ENCODE results near the gene CACNA1F. TPM values are rescaled to one million over a fixed set of nuclear protein-coding genes. Genes with fewer than 3 reads are reported as not detected.

Gene CACNA1F
- total and polyA plus RNA-seq, 10 of the 15 experiments (the other 5 are each of a cell fraction or from before 2014, with no cell fraction given): 0.01 to 0.32 (median 0.05) TPM; not detected in 5

GRCh38 chrX:49249616-49250015, 16.5 kb upstream of the CACNA1F start:
- RAD21 ChIA-PET (ENCODE audit: unreplicated experiment): no interaction called here
- CTCF ChIA-PET: no interaction called here
- no TSS peak for BruUV-seq (replicated peaks)
- intact Hi-C loops (cut with micrococcal nuclease; ENCODE audit: unreplicated experiment): no loop called here
- in situ Hi-C loops (cut with MboI): no loop called here
- H3K4me2 ChIP-seq (ENCODE audit: control insufficient read depth, insufficient read depth): no peak overlapping the region
- no peak overlapping the region for H2AFZ ChIP-seq (ENCODE audit: control insufficient read depth, low read depth, low read length)
- DNase-seq (ENCODE audit: low read depth, low spot score) (no peak), FAIRE-seq (no peak), ATAC-seq (no peak)
- peaks cover 0 to 2% of the 10 kb centered on the region in 2 experiments; a peak in 1 of 4 replicates for H3K36me3 ChIP-seq (ENCODE audit: control insufficient read depth in 2 of 2, insufficient read depth in 2 of 2, low read length in 1 of 2)
- TF ChIP-seq HCFC1 (IDR thresholded peaks at IDR 0.05; ENCODE audit: low read length) (no peak), BHLHE40 (IDR thresholded peaks at IDR 0.05; ENCODE audit: borderline replicate concordance in 1 of 2, low read depth in 2 of 2, low read length in 1 of 2) (no peak), SMC3 (IDR thresholded peaks at IDR 0.05; ENCODE audit: borderline replicate concordance, low read length) (no peak), TCF3 (IDR thresholded peaks at IDR 0.05; ENCODE audit: borderline replicate concordance, insufficient read depth, low read depth, low read length) (no peak), POLR2AphosphoS5 (IDR thresholded peaks at IDR 0.05; ENCODE audit: low read length) (no peak), JUNB (IDR thresholded peaks at IDR 0.05) (no peak), GABPA (IDR thresholded peaks at IDR 0.05; ENCODE audit: low read depth) (no peak)
- no peaks in the 10 kb centered on the region for H3K4me1 ChIP-seq (ENCODE audit: control insufficient read depth, insufficient read depth, low read length)
- SMC1A ChIA-PET (ENCODE audit: uncharacterized antibody, unreplicated experiment): no interaction called here
- POLR2A ChIA-PET: no interaction called here
- 54% methylated on average over 7 of the region's 9 CpGs for WGBS (ENCODE audit: insufficient coverage, insufficient replicate concordance, low lambda C conversion rate, missing lambda C conversion rate)
- H3K9me3 ChIP-seq (replicated peaks; ENCODE audit: control insufficient read depth, insufficient read depth, low read length): no peaks in the 10 kb centered on the region
- H3K79me2 ChIP-seq (ENCODE audit: control insufficient read depth, insufficient read depth, low read length): no peaks in the 10 kb centered on the region
- H3K9ac ChIP-seq (ENCODE audit: control insufficient read depth, insufficient read depth, low read length): no peak overlapping the region
- H3K27me3 ChIP-seq (replicated peaks in 1 of 2; ENCODE audit: control insufficient read depth in 2 of 2, insufficient read depth in 2 of 2, low read length in 1 of 2): no peaks in the 10 kb centered on the region
- H4K20me1 ChIP-seq (ENCODE audit: control insufficient read depth, insufficient read depth): no peaks in the 10 kb centered on the region
- no peak overlapping the region for H3K27ac ChIP-seq (ENCODE audit: control insufficient read depth, insufficient read depth)
- H3K4me3 ChIP-seq: no peak overlapping the region

- TF ChIP-seq NBN (IDR thresholded peaks at IDR 0.05) (no peak), CREM (IDR thresholded peaks at IDR 0.05; ENCODE audit: low read depth) (no peak)
- ChIA-PET SMC1A (ENCODE audit: uncharacterized antibody, unreplicated experiment) (no interaction called here), RAD21 (ENCODE audit: unreplicated experiment) (no interaction called here), POLR2A (no interaction called here), CTCF (no interaction called here)
- no peak overlapping the region for H3K4me3 ChIP-seq
- H3K4me1 ChIP-seq (ENCODE audit: control insufficient read depth, insufficient read depth, low read length): no peaks in the 10 kb centered on the region
- FAIRE-seq (no peak), DNase-seq (ENCODE audit: low read depth, low spot score) (no peak), ATAC-seq (no peak)
- no peak overlapping the region for H2AFZ ChIP-seq (ENCODE audit: control insufficient read depth, low read depth, low read length)
- in situ Hi-C loops (cut with MboI): no loop called here
- no TSS peak for BruUV-seq (replicated peaks)
- WGBS (ENCODE audit: insufficient coverage, insufficient replicate concordance, low lambda C conversion rate, missing lambda C conversion rate): 68% methylated on average over 6 of the region's 6 CpGs
- H3K27me3 ChIP-seq (replicated peaks in 1 of 2; ENCODE audit: control insufficient read depth in 2 of 2, insufficient read depth in 2 of 2, low read length in 1 of 2): no peaks in the 10 kb centered on the region
- H4K20me1 ChIP-seq (ENCODE audit: control insufficient read depth, insufficient read depth): no peaks in the 10 kb centered on the region
- peaks cover 0 to 2% of the 10 kb centered on the region in 2 experiments; a peak in 1 of 4 replicates for H3K36me3 ChIP-seq (ENCODE audit: control insufficient read depth in 2 of 2, insufficient read depth in 2 of 2, low read length in 1 of 2)
- no peak overlapping the region for H3K9ac ChIP-seq (ENCODE audit: control insufficient read depth, insufficient read depth, low read length)
- intact Hi-C loops (cut with micrococcal nuclease; ENCODE audit: unreplicated experiment): no loop called here
- H3K4me2 ChIP-seq (ENCODE audit: control insufficient read depth, insufficient read depth): no peak overlapping the region
- H3K27ac ChIP-seq (ENCODE audit: control insufficient read depth, insufficient read depth): no peak overlapping the region
- H3K79me2 ChIP-seq (ENCODE audit: control insufficient read depth, insufficient read depth, low read length): no peaks in the 10 kb centered on the region
- H3K9me3 ChIP-seq (replicated peaks; ENCODE audit: control insufficient read depth, insufficient read depth, low read length): no peaks in the 10 kb centered on the region
Measured at GRCh38 chrX:49249071-49249470, 15.9 kb upstream of the CACNA1F start.

Measured in GM12878 (cell line).